ENCODE measurements around the gene GNRH2. TPM values are rescaled to one million over a fixed set of nuclear protein-coding genes. Genes with fewer than 3 reads are reported as not detected.
"Not testable (repeated sequence)": the region's sequence is repeated elsewhere in the genome, so short reads cannot be mapped to it uniquely, and the experiment has no call there.

The GNRH2 gene
- total RNA-seq, 4 donors from 2014 or later, result not detected

- no peak overlapping the region for H3K4me3 ChIP-seq
- H3K27ac ChIP-seq, result no peak overlapping the region
- ATAC-seq (no peak), DNase-seq (no peak)
- in situ Hi-C loops (cut with MboI; ENCODE audit: low sequenced_read_pairs in 4 of 4), result loop anchor here in 1 of 4 donors (25.0 kb wide), 1 partner anchor 302 kb away; no protein-coding TSS in a partner anchor
- TF ChIP-seq POLR2A (IDR thresholded peaks at IDR 0.05), result no peak
- TF ChIP-seq CTCF (IDR thresholded peaks at IDR 0.05 in 4 of 5, conservative IDR thresholded peaks at IDR 0.05 in 1 of 5), result no peak
- H3K4me1 ChIP-seq, result no peaks in the 10 kb centered on the region
- H3K9me3 ChIP-seq, result no peaks in the 10 kb centered on the region
- H3K36me3 ChIP-seq, result peaks cover 0 to 29% of the 10 kb centered on the region in 2 donors
- intact Hi-C loops (cut with DNase I; ENCODE audit: low total_unique reads), result no loop called here
- H3K27me3 ChIP-seq, result no peaks in the 10 kb centered on the region
Observed at GRCh38 chr20:3014179-3014578, 29.2 kb upstream of the GNRH2 start.

- H3K36me3 ChIP-seq, result peaks cover 0 to 29% of the 10 kb centered on the region in 2 donors
- no peaks in the 10 kb centered on the region for H3K27me3 ChIP-seq
- DNase-seq (no peak), ATAC-seq (no peak)
- in situ Hi-C loops (cut with MboI; ENCODE audit: low sequenced_read_pairs in 4 of 4) (loop anchor here in 1 of 4 donors (25.0 kb wide), 1 partner anchor 302 kb away; no protein-coding TSS in a partner anchor), intact Hi-C loops (cut with DNase I; ENCODE audit: low total_unique reads) (no loop called here)
- H3K27ac ChIP-seq, result no peak overlapping the region
- H3K4me3 ChIP-seq, result no peak overlapping the region
- TF ChIP-seq POLR2A (IDR thresholded peaks at IDR 0.05) (no peak), CTCF (IDR thresholded peaks at IDR 0.05 in 4 of 5, conservative IDR thresholded peaks at IDR 0.05 in 1 of 5) (no peak)
- no peaks in the 10 kb centered on the region for H3K4me1 ChIP-seq
- no peaks in the 10 kb centered on the region for H3K9me3 ChIP-seq
Observed at GRCh38 chr20:3014662-3015061, 28.8 kb upstream of the GNRH2 start.

- H3K4me1 ChIP-seq; DNase-seq; H3K4me3 ChIP-seq; H3K27ac ChIP-seq; H3K27me3 ChIP-seq; intact Hi-C loops (cut with DNase I; ENCODE audit: low total_unique reads); ATAC-seq; H3K9me3 ChIP-seq: not testable (repeated sequence)
- in situ Hi-C loops (cut with MboI; ENCODE audit: low sequenced_read_pairs in 4 of 4), result loop anchor here in 1 of 4 donors (25.0 kb wide), 1 partner anchor 303 kb away; no protein-coding TSS in a partner anchor
- peaks cover 0 to 29% of the 10 kb centered on the region in 2 donors for H3K36me3 ChIP-seq
Observed at GRCh38 chr20:3015302-3015701, 28.1 kb upstream of the GNRH2 start.

- TF ChIP-seq CTCF (IDR thresholded peaks at IDR 0.05 in 4 of 5, conservative IDR thresholded peaks at IDR 0.05 in 1 of 5), result no peak
- TF ChIP-seq POLR2A (IDR thresholded peaks at IDR 0.05), result no peak
- no peak overlapping the region for H3K4me3 ChIP-seq
- peaks cover 0 to 63% of the 10 kb centered on the region in 2 donors for H3K36me3 ChIP-seq
- H3K9me3 ChIP-seq, result no peaks in the 10 kb centered on the region
- in situ Hi-C loops (cut with MboI; ENCODE audit: low sequenced_read_pairs in 4 of 4) (loop anchor here in 1 of 4 donors (25.0 kb wide), 1 partner anchor 309 kb away; no protein-coding TSS in a partner anchor), intact Hi-C loops (cut with DNase I; ENCODE audit: low total_unique reads) (no loop called here)
- H3K27ac ChIP-seq, result no peak overlapping the region
- peak in 1 of 2 donors; percentile 27 for ATAC-seq
- no peak for DNase-seq
- no peaks in the 10 kb centered on the region for H3K4me1 ChIP-seq
- H3K27me3 ChIP-seq, result no peaks in the 10 kb centered on the region
Observed at GRCh38 chr20:3021327-3021726, 22.1 kb upstream of the GNRH2 start.

- no peak for DNase-seq
- Histone ChIP-seq H3K36me3 (peaks cover 0 to 66% of the 10 kb centered on the region in 2 donors), H3K9me3 (no peaks in the 10 kb centered on the region), H3K27me3 (no peaks in the 10 kb centered on the region), H3K4me1 (no peaks in the 10 kb centered on the region), H3K27ac (no peak overlapping the region), H3K4me3 (no peak overlapping the region)
- in situ Hi-C loops (cut with MboI; ENCODE audit: low sequenced_read_pairs in 4 of 4), result loop anchor here in 1 of 4 donors (25.0 kb wide), 1 partner anchor 309 kb away; no protein-coding TSS in a partner anchor
- ATAC-seq, result no peak
- no peak for TF ChIP-seq POLR2A (IDR thresholded peaks at IDR 0.05)
- TF ChIP-seq CTCF (IDR thresholded peaks at IDR 0.05 in 4 of 5, conservative IDR thresholded peaks at IDR 0.05 in 1 of 5), result no peak
- intact Hi-C loops (cut with DNase I; ENCODE audit: low total_unique reads), result no loop called here
Observed at GRCh38 chr20:3021777-3022176, 21.6 kb upstream of the GNRH2 start.

GRCh38 chr20:3022559-3023490 is 20.6 kb upstream of the GNRH2 start:
- H3K27me3 ChIP-seq; H3K27ac ChIP-seq; H3K4me3 ChIP-seq; intact Hi-C loops (cut with DNase I; ENCODE audit: low total_unique reads); ATAC-seq; H3K9me3 ChIP-seq; DNase-seq; H3K4me1 ChIP-seq: not testable (repeated sequence)
- in situ Hi-C loops (cut with MboI; ENCODE audit: low sequenced_read_pairs in 4 of 4), result loop anchor here in 1 of 4 donors (25.0 kb wide), 1 partner anchor 311 kb away; no protein-coding TSS in a partner anchor
- H3K36me3 ChIP-seq, result peaks cover 0 to 66% of the 10 kb centered on the region in 2 donors

All from gastrocnemius medialis (tissue), 4 donors.